AML-193 (cell line): ENCODE results near the gene NGB.

Experiments used
- DNase-seq, 2 experiments: peaks; one replicate each; lab custom pipeline; 2025; lab: John Stamatoyannopoulos, UW

The NGB gene

GRCh38 chr14:77230914-77231313 lies 40.1 kb downstream of the NGB start:
- no peak for DNase-seq

GRCh38 chr14:77228056-77228455 lies 43.0 kb downstream of the NGB start:
- no peak for DNase-seq

GRCh38 chr14:77225892-77226557 lies 45.0 kb downstream of the NGB start:
- DNase-seq, result no peak

- DNase-seq, result no peak
Observed at GRCh38 chr14:77225254-77225653, 45.8 kb downstream of the NGB start.

GRCh38 chr14:77224212-77224611 lies 46.8 kb downstream of the NGB start:
- DNase-seq, result no peak

- no peak for DNase-seq
Observed at GRCh38 chr14:77222546-77223225, 48.3 kb downstream of the NGB start.

GRCh38 chr14:77221241-77221871 lies 49.6 kb downstream of the NGB start:
- no peak for DNase-seq

- no peak for DNase-seq
Observed at GRCh38 chr14:77220246-77221017, 50.6 kb downstream of the NGB start.

GRCh38 chr14:77219591-77219990 lies 51.4 kb downstream of the NGB start:
- DNase-seq, result no peak

GRCh38 chr14:77217551-77217950 lies 53.5 kb downstream of the NGB start:
- no peak for DNase-seq
